H1 (cell line): ENCODE measurements around the gene HLA-E. TPM values are rescaled to one million over a fixed set of nuclear protein-coding genes. Genes with fewer than 3 reads are reported as not detected.
A peak's percentile ranks its signal among the peaks of the same experiment; 100 is the strongest.

Experiments
- CTCF ChIA-PET: fragments of 300-600 bp; sonication (Branson Sonifier 250); formaldehyde crosslinking; loops from one replicate; lab custom pipeline; 2021; ENCODE audit not compliant: partially characterized antibody; lab: Charles Lee
- POLR2A ChIA-PET: fragments of 300-600 bp; sonication (Branson Sonifier 250); formaldehyde crosslinking; loops from one replicate; lab custom pipeline; 2021; ENCODE audit warnings: inconsistent platforms; ENCODE audit not compliant: partially characterized antibody; lab: Charles Lee
- DNase-seq, 2 experiments: peaks; one replicate each; pipeline versions ENCODE4 v3.0.0 to v3.0.0-alpha.2; 2010 to 2022; ENCODE audit warnings: low spot score in 2 of 2, low read depth in 1 of 2, mixed read lengths in 1 of 2
- FAIRE-seq: peaks from 2 replicates; lab custom pipeline; 2011; peaks lifted over from hg19 to GRCh38; lab: Jason Lieb, UNC
- H2AFZ ChIP-seq: 2 replicates; pipeline ENCODE4 v1.8.1; 2012; ENCODE audit warnings: low read length, inconsistent platforms
- H2AK5ac ChIP-seq: 2 replicates; pipeline ENCODE4 v1.6.1; 2013; ENCODE audit warnings: low read depth, low read length
- H2BK120ac ChIP-seq: replicated peaks from 2 replicates; pipeline ENCODE3; 2013; ENCODE audit warnings: low read depth, low read length, inconsistent platforms
- H2BK12ac ChIP-seq: 2 replicates; pipeline ENCODE4 v1.6.1; 2013; ENCODE audit warnings: low read depth, low read length
- H2BK15ac ChIP-seq: 2 replicates; pipeline ENCODE4 v1.6.1; 2013; ENCODE audit warnings: low read length
- H2BK20ac ChIP-seq: 2 replicates; pipeline ENCODE4 v1.6.1; 2013; ENCODE audit warnings: low read length
- H2BK5ac ChIP-seq: 2 replicates; pipeline ENCODE4 v1.6.1; 2013; ENCODE audit warnings: low read depth, low read length
- H3K14ac ChIP-seq: 2 replicates; pipeline ENCODE4 v1.6.1; 2013; ENCODE audit warnings: inconsistent platforms; ENCODE audit not compliant: insufficient read length
- H3K18ac ChIP-seq: 2 replicates; pipeline ENCODE4 v1.6.1; 2013; ENCODE audit warnings: low read length; ENCODE audit errors: extremely low read depth
- H3K23ac ChIP-seq: 2 replicates; pipeline ENCODE4 v1.6.1; 2013; ENCODE audit warnings: inconsistent platforms; ENCODE audit not compliant: insufficient read length
- H3K23me2 ChIP-seq: 2 replicates; pipeline ENCODE4 v1.6.1; 2013; ENCODE audit warnings: low read depth, low read length
- H3K27ac ChIP-seq: 2 replicates; pipeline ENCODE4 v1.6.1; 2011; ENCODE audit warnings: low read depth, low read length, inconsistent platforms
- H3K27me3 ChIP-seq, 4 experiments: replicated peaks in 1 of 4; 1 replicate in 1 of 4; 2 replicates in 3 of 4; pipeline versions ENCODE4 v1.6.1 to v1.8.1; 2011 to 2013; ENCODE audit warnings: low read length in 3 of 4, mild to moderate bottlenecking in 3 of 4, inconsistent platforms in 2 of 4, mixed read lengths in 2 of 4, moderate library complexity in 1 of 4; ENCODE audit not compliant: control insufficient read depth in 3 of 4, insufficient read depth in 3 of 4; ENCODE audit errors: extremely low read depth in 1 of 4
- H3K36me3 ChIP-seq, 4 experiments: 2 replicates each; pipeline versions ENCODE4 v1.6.1 to v1.8.1; 2011 to 2013; ENCODE audit warnings: mild to moderate bottlenecking in 4 of 4, low read length in 3 of 4, moderate library complexity in 2 of 4, control low read depth in 1 of 4, inconsistent platforms in 1 of 4; ENCODE audit not compliant: insufficient read depth in 4 of 4, control insufficient read depth in 2 of 4
- H3K4ac ChIP-seq: replicated peaks from 2 replicates; pipeline ENCODE3; 2013; ENCODE audit warnings: low read length, low read depth, mixed read lengths, inconsistent platforms; ENCODE audit not compliant: insufficient read length
- H3K4me1 ChIP-seq, 4 experiments: replicated peaks in 1 of 4; 1 replicate in 1 of 4; 2 replicates in 3 of 4; pipeline versions ENCODE4 v1.6.1 to v1.8.1; 2011 to 2013; ENCODE audit warnings: low read length in 3 of 4, inconsistent platforms in 2 of 4, mixed read lengths in 1 of 4; ENCODE audit not compliant: insufficient read depth in 4 of 4, control insufficient read depth in 3 of 4
- H3K4me2 ChIP-seq, 2 experiments: 2 replicates each; pipeline versions ENCODE4 v1.6.1 to v1.8.1; 2011 to 2013; ENCODE audit warnings: low read depth in 2 of 2, low read length in 2 of 2, control low read depth in 1 of 2, inconsistent platforms in 1 of 2, mild to moderate bottlenecking in 1 of 2; ENCODE audit not compliant: insufficient read depth in 1 of 2
- H3K4me3 ChIP-seq, 4 experiments: fragments of 200-600, 300-600 bp in 1 of 4; sonication (generic), shearing (Covaris generic), sonication (Bioruptor Twin) in 1 of 4; 2 replicates each; pipeline versions ENCODE4 v1.5.1 to v1.8.1; 2011 to 2016; ENCODE audit warnings: low read length in 4 of 4, low read depth in 3 of 4, control low read depth in 2 of 4, inconsistent platforms in 2 of 4, mild to moderate bottlenecking in 2 of 4, mixed read lengths in 1 of 4, moderate library complexity in 1 of 4; ENCODE audit not compliant: insufficient read depth in 2 of 4; ENCODE audit errors: extremely low read depth in 1 of 4
- H3K56ac ChIP-seq: replicated peaks from 2 replicates; pipeline ENCODE3; 2013; ENCODE audit warnings: low read depth, mild to moderate bottlenecking, mixed read lengths, low read length, inconsistent platforms; ENCODE audit not compliant: insufficient read length
- H3K79me1 ChIP-seq: 2 replicates; pipeline ENCODE4 v1.6.1; 2013; ENCODE audit warnings: low read depth, low read length, control low read depth
- H3K79me2 ChIP-seq, 2 experiments: 2 replicates each; pipeline versions ENCODE4 v1.6.1 to v1.8.1; 2012 to 2013; ENCODE audit warnings: low read length in 2 of 2, mild to moderate bottlenecking in 2 of 2, inconsistent platforms in 1 of 2; ENCODE audit not compliant: insufficient read depth in 2 of 2, control insufficient read depth in 1 of 2
- H3K9ac ChIP-seq, 4 experiments: replicated peaks in 1 of 4; 1 replicate in 1 of 4; 2 replicates in 3 of 4; pipeline versions ENCODE4 v1.6.1 to v1.8.1; 2011 to 2013; ENCODE audit warnings: low read depth in 3 of 4, low read length in 3 of 4, control low read depth in 2 of 4, mild to moderate bottlenecking in 2 of 4, moderate library complexity in 2 of 4, inconsistent platforms in 1 of 4; ENCODE audit errors: extremely low read depth in 1 of 4
- H3K9me3 ChIP-seq, 2 experiments: 2 replicates each; pipeline versions ENCODE4 v1.6.1 to v1.8.1; 2012 to 2013; ENCODE audit warnings: mild to moderate bottlenecking in 2 of 2, moderate library complexity in 2 of 2, control low read depth in 1 of 2, inconsistent platforms in 1 of 2, low read depth in 1 of 2, low read length in 1 of 2, mixed read lengths in 1 of 2; ENCODE audit not compliant: insufficient read depth in 2 of 2
- H4K20me1 ChIP-seq, 2 experiments: replicated peaks in 1 of 2; 2 replicates each; pipeline versions ENCODE3 to v1.8.1; 2011 to 2013; ENCODE audit warnings: inconsistent platforms in 2 of 2, low read length in 2 of 2, mild to moderate bottlenecking in 1 of 2; ENCODE audit not compliant: insufficient read depth in 2 of 2, control insufficient read depth in 1 of 2
- H4K5ac ChIP-seq: 2 replicates; pipeline ENCODE4 v1.6.1; 2013; ENCODE audit warnings: low read length, low read depth, mixed read lengths, inconsistent platforms; ENCODE audit not compliant: insufficient read length
- H4K8ac ChIP-seq: 2 replicates; pipeline ENCODE4 v1.8.0; 2013; ENCODE audit warnings: mild to moderate bottlenecking, moderate library complexity, low read length, inconsistent platforms; ENCODE audit not compliant: insufficient read depth; ENCODE audit errors: extremely low read depth
- H4K91ac ChIP-seq: replicated peaks from 2 replicates; pipeline ENCODE3; 2013; ENCODE audit warnings: low read length, mixed read lengths, inconsistent platforms; ENCODE audit not compliant: insufficient read length
- CBX5 ChIP-seq: fragments of 300-800, 300-1000 bp; sonication (generic); IDR thresholded peaks from 2 replicates; pipeline ENCODE4 v1.7.1; 2016; ENCODE audit warnings: antibody characterized with exemption, low read length, low read depth
- CEBPB ChIP-seq: IDR thresholded peaks from 2 replicates; pipeline ENCODE4 v1.6.1; 2012; ENCODE audit warnings: low read depth, low read length
- HDAC6 ChIP-seq: IDR thresholded peaks from one replicate; pipeline ENCODE4 v1.7.1; 2012; ENCODE audit warnings: low read depth, mild to moderate bottlenecking, inconsistent platforms, low read length, moderate library complexity
- MAFK ChIP-seq: IDR thresholded peaks from 2 replicates; pipeline ENCODE4 v1.6.1; 2012; ENCODE audit warnings: low read depth, mild to moderate bottlenecking, improper control_type of control experiment, low read length
- WGBS, 2 experiments: shearing (Covaris generic) in 1 of 2; methylation state at CpG; one replicate each; pipeline versions ENCODE4 v1.1.6 to v1.1.7; 2013 to 2015; ENCODE audit warnings: low lambda C conversion rate in 2 of 2, mixed read lengths in 2 of 2, inconsistent platforms in 1 of 2, low coverage in 1 of 2, missing lambda C conversion rate in 1 of 2; ENCODE audit not compliant: insufficient replicate concordance in 2 of 2, insufficient coverage in 1 of 2, insufficient read length in 1 of 2; ENCODE audit errors: extremely low coverage in 1 of 2, missing lambda C conversion rate in 1 of 2; 5-methylcytosine and 5-hydroxymethylcytosine counted together
- polyA plus RNA-seq, 7 experiments: library from polyadenylated mRNA; depleted of rRNA in 3 of 7; stranded (reverse) in 5 of 7; unstranded in 2 of 7; fragments of >200 nt in 5 of 7; fragments of 200-250 nt in 2 of 7; gene quantifications; 1 replicate in 5 of 7; 2 replicates in 1 of 7; 4 replicates in 1 of 7; pipeline versions ENCODE4 v1.2.1 to v1.2.3, GENCODE V29; 2011 to 2013; ENCODE audit warnings: missing spikeins in 2 of 7, mixed read lengths in 2 of 7
- total RNA-seq: library from RNA; stranded (reverse); fragmentation: NEBNext Ultra II Directional; extraction: Animal tissue kit (Norgen Biotek cat#: 25700); gene quantifications from 2 replicates; pipeline ENCODE4 v1.2.1, GENCODE V29; 2021
- TF ChIP-seq, protein P1 (sequence below): IDR thresholded peaks from 2 replicates; pipeline ENCODE4 v1.6.1; 2012; ENCODE audit warnings: inconsistent platforms

HLA-E gene
- total and polyA plus RNA-seq, 2 of the 8 experiments (the other 6 are each of a cell fraction or from before 2014, with no cell fraction given): 20.2 to 28.0 TPM

DNA sequence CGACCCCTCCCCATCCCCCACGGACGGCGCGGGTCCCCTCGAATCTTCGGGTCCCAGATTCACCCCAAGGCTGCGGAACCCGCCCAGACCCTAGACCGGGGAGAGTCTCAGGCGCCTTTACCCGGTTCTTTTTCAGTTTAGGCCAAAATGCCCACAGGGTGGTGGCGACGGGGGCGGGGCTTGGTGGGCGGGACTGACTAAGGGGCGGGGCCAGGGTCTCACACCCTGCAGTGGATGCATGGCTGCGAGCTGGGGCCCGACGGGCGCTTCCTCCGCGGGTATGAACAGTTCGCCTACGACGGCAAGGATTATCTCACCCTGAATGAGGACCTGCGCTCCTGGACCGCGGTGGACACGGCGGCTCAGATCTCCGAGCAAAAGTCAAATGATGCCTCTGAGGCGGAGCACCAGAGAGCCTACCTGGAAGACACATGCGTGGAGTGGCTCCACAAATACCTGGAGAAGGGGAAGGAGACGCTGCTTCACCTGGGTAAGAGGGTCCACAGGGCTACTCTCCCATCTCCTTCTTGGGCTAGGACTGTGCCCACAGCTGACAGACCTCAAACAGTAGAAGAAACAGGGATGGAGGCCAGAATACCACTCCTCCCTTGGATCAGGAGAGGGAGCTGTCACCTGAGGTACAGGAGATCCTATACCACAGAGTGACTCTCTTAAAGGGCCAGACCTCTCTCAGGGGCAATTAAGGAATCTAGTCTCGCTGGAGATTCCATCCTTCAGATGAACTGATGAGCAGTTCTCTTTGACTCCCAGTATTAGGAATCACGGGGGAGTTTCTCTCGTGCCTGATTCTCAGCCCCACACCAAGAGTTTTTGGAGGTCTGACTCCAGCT is 942 bp downstream of the HLA-E start:
- H2BK5ac ChIP-seq: no peak overlapping the region
- H4K8ac ChIP-seq: no peak overlapping the region; the same call in none of the 2 replicates
- peaks cover 0 to 7% of the 10 kb centered on the region in 2 experiments for H4K20me1 ChIP-seq
- no peak overlapping the region for H2BK20ac ChIP-seq
- no peak overlapping the region for H2BK12ac ChIP-seq
- no peaks in the 10 kb centered on the region for H3K9me3 ChIP-seq
- peak overlapping the region; percentile 75 for H3K18ac ChIP-seq
- H3K79me2 ChIP-seq: no peaks in the 10 kb centered on the region
- POLR2A ChIA-PET: interaction anchor here (0.6 to 1.8 kb wide), 15 partner anchors 19 to 238 kb away, joined by 3 to 7 read pairs (median 3); no protein-coding TSS in a partner anchor
- H3K9ac ChIP-seq: peak overlapping the region in 3 of 4 experiments; percentile 70 to 72 (median 71); a peak in 5 of 7 replicates
- no peak overlapping the region for H4K91ac ChIP-seq
- peaks cover 0 to 13% (median 6%) of the 10 kb centered on the region in 4 experiments; a peak in 3 of 8 replicates for H3K36me3 ChIP-seq
- H3K56ac ChIP-seq: no peak overlapping the region
- H2AFZ ChIP-seq: peak overlapping the region; percentile 51; the same call in 1 of the 2 replicates
- peaks cover 0 to 5% (median 2%) of the 10 kb centered on the region in 4 experiments; a peak in 5 of 7 replicates for H3K4me1 ChIP-seq
- CTCF ChIA-PET: interaction anchor here (0.6 to 3.0 kb wide), 11 partner anchors 8 to 171 kb away, joined by 3 to 10 read pairs (median 4); no protein-coding TSS in a partner anchor
- no peak overlapping the region for H3K4ac ChIP-seq
- peak overlapping the region; percentile 79 to 94 (median 86) for H3K4me3 ChIP-seq
- no peak overlapping the region for H2AK5ac ChIP-seq
- peak in 1 of 2 experiments; percentile 80 for DNase-seq
- no peaks in the 10 kb centered on the region for H3K79me1 ChIP-seq
- H4K5ac ChIP-seq: no peak overlapping the region
- no peak overlapping the region for H2BK15ac ChIP-seq
- no peak overlapping the region for H3K27ac ChIP-seq
- H3K14ac ChIP-seq: no peak overlapping the region
- H3K27me3 ChIP-seq: no peaks in the 10 kb centered on the region; a peak in 1 of 7 replicates
- FAIRE-seq: no peak
- no peak overlapping the region for H2BK120ac ChIP-seq
- WGBS, 2 experiments: 21% methylated on average over 28 of the region's 38 CpGs; no CpG with 5 or more reads in 1 of the 2 experiments
- H3K23ac ChIP-seq: no peak overlapping the region
- H3K4me2 ChIP-seq: peak overlapping the region; percentile 54 to 72
- H3K23me2 ChIP-seq: no peaks in the 10 kb centered on the region; the same call in 1 of the 2 replicates
- TF ChIP-seq CEBPB (no peak), HDAC6 (no peak), CBX5 (no peak), MAFK (no peak)
- TF ChIP-seq, protein P1, sequence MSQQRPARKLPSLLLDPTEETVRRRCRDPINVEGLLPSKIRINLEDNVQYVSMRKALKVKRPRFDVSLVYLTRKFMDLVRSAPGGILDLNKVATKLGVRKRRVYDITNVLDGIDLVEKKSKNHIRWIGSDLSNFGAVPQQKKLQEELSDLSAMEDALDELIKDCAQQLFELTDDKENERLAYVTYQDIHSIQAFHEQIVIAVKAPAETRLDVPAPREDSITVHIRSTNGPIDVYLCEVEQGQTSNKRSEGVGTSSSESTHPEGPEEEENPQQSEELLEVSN: peak; percentile 66; the same call in 1 of the 2 replicates
